HG03196 (cell line): ENCODE data around the gene ZNF492.
"Not testable (repeated sequence)": the region's sequence is repeated elsewhere in the genome, so short reads cannot be mapped to it uniquely, and the experiment has no call there.

ENCODE experiments used
- ATAC-seq: cut with Tn5 transposase; IDR thresholded peaks from one replicate; pipeline ENCODE4 v1.9.1; 2021; ENCODE audit not compliant: unreplicated experiment

The ZNF492 gene

DNA sequence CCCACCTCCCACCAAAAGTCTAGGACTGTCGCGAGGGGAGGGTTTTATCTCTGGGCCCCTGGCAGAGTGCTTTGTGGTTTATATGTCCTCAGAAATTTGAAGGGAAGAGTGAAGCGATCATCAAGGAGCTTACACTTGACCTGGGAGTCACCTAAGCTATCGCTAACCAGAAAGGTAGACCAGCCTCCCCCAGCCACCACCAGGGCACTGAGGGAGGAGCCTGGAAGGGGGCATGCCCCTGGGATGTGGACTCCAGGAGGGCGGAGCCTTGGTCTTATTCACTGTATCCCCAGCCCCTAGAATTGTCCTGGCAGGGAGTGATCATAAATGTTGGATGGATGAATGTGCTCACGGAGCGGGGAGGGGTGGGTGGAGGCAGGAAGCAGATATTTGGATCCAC, 16.9 kb upstream of the ZNF492 start:
- ATAC-seq: not testable (repeated sequence)

DNA sequence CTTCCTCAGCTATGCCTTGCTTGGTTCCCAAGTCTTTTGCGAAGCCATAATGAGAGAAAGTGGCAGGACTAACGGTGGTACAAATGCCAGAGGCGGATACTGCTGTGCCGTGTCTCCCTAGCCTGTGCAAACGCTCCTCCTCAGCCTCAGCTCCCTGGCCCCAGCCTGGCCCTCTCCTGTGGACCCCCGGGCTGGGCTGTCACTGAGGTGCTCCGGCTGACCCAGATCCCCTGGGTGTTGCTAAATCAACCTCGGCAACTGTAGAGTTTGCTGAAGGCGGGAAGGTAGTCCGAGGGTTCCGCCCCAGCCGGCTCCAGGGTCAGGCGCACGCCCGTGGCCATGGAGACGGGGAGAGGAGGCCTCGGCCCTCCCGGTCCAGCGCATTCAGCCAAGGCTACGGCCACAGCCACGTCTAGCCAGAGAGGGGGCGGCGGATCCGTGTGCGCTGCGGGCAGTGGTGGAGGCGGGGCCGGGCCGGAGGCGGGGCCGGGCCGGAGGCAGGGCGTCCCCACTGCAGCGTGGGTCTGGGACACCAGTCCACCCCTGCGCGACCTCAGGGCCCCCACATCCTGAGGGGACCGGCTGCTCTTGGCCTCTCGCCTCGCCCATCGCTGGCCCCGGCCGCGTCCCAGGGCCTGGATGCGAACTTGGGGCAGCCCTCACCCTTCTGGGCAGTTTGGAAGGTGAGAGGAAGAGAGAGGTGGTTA, 16.4 kb upstream of the ZNF492 start:
- no peak for ATAC-seq

DNA sequence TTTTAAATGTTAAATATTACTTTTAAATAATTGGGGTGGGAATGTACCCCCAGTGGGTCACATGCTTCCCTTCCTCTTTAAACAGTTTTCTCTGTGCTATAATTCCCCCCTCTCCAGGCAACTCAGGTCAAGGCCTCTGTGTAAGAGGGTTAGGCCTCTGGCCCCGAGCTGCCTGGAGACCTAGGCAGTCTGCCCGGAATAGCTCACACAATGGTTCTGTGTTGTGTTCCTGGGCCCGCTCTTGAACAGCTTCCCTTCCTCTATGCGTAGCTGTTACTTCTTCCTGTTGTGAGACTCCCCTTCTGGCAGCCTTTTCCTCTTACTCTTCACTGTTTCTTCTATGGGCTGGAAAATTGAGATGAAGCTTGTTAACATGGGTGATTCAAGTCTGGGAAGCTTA, 14.8 kb upstream of the ZNF492 start:
- no peak for ATAC-seq

DNA sequence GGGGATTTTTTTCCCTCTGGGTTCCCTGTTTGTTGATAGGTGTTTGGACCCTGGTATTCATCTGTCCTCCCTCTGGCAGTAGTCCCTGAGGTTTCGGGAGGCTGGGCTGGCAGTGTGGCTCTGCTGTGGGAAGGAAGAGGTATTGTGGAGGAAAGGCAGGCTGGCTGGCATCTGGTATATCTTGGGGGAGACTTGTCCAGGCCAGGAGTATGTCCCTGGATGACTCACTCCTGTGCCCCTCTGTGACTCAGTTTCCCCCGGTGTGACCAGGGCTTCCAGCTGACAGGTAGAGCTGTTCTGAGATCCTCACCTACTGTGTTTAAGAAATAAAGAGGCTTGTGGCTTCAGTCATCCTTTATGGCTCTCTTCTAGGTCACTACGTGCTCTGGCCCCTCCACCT, 14.2 kb upstream of the ZNF492 start:
- ATAC-seq: no peak

DNA sequence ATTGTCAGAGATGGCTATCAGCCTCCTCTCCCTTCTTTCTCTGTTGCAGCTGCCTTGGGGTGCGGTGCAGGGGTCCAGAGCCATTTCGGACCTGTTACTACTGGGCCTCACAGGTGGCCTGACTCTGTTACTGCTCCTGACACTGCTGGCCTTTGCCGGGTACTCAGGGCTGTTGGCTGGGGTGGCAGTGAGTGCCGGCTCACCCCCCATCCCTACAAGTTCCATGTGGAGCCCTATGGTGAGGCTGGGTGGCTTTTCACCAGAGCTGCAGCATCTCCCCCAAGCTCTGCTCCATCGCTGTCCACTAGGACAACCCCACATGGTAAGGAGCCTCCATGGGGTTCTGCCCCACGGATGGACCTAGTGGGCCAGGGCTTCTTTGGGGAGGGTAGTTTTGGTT, 13.7 kb upstream of the ZNF492 start:
- no peak for ATAC-seq

DNA sequence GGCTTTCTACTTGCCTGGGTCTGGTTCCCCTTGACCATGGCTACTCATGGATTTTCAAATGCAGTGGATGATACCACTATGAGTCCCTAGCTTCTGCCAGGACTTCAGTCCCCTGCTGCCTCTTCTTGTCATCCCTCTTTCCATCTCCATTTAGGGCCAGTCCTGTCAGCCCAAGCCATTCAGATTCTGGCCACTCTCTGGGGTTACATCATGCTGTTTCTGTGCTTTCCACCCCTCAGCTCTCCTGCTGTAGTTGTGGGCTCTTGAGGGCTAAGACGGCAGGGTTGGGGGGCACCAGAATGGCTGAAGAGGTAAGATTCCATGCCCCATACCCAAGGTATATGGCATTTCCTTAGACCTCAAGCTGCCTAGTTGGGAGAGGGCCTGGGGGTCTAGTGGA, 13.2 kb upstream of the ZNF492 start:
- no peak for ATAC-seq

DNA sequence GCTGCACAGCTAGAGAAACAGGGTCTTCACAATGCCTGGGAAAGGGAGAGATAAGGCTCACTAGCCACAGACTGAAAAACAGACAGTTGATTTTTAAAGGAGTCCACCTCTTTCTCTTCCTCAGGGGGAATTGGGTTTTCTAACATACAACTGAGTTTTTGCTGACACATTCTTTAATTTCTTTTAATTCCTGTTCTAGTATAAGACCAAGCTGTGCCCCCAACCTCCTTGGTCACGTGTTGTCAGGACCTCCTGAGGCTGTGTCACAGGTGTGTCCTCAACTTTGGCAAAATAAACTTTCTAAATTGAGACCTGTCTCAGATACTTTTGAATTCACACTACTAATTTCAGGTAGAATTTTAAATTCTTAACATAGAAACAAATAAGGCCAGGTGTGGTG, 12.1 kb upstream of the ZNF492 start:
- ATAC-seq: no peak

DNA sequence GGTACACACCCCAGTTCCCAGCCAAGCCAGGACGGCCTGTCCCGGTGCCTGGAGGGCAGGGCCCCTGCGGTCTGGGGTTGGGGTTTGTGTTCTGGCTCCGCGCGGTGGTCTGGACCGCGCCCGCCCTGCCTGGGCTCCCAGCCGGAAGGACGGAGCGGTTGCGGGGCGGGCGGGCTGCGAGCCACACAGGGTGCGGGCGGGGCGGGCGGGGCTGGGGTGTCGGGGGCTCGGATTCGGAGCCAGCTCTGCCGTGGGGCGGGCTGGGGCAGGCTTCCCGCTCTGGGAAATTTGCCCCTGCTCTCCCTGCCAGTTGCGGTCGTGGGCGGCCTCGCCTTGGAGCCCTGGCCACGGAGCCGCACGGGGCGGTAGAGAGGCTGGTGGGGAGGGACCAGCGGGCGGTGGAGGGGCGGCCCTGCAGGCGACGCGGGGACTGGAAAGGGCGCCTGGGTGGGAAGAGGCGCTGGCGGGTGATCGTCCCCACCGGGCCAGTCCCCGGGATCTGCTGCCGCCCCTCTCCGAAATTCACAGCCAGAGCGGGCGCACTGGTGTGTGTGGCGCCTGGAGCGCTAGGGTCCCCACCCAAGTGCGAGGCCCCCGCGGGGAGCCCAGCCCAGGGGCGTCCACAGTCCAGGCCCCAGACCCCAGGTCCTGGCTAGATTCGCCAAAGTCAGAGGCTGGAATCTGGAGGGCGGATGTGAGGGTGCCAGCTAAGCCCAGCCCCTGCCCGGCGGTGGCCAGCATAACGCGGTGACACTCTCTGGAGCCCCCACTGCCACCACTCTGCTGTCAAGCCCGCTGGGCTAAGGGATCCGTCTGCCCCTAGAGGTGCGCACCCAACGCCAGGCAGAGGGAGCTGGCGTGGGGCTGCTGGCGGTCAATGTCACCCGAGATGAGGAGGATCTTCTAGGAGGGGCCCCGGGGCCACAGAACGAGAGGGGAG, 11.0 kb upstream of the ZNF492 start:
- ATAC-seq: no peak

DNA sequence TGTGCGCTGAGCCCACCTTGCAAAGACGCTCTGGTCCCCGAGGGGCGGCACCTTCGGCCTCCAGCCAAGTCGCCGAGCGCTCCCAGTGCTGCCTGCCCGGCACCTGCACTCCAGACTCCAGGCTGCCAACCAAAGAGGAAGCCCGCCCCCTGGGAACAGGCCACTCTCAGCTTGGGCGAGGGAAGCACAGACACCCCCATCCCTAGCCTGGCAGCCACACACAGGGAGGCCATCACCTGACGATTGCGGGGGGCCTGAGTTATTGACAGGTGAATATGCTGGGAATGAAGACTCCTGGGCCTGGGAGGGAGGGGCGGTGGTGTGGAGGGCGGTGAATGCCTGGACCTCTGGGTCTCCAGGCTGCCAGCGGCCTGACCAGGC, 10.3 kb upstream of the ZNF492 start:
- ATAC-seq: no peak

DNA sequence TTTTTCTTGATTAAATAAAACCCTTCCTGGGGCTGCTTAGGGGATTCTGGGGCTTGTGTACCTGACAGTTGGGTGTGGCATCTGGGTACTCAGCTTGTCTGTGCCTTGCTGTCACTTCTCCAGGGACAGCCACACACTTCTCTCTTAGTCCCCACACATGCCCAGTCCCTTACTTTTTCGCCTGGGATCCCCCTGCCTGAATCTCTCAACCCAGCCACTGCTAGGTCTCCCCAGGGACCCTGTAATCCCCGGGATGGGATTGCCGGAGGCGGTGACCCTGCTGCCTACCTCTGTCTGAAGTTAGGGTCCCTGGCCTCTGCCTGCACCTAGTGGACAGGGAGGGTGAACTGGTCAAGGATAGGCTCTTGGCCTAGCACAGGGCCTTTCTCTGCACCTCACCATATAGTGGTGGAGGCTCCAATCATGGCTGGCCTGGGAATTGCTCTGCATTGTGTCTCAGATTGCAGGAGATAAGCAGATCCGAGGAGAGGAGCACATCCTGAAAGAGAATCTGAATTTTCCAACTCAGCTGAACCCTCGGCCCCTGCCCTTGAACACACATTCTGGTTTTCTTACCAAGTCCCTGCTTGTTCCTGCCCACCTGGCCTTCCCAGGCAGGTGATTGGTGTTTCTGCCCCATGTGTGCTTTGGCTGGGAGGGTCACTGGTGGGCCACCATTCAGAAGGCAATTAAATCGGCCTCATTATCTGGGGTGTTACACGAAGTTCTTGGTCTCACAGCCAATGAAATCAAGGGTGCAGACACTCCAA, 8.7 kb upstream of the ZNF492 start:
- ATAC-seq: no peak

DNA sequence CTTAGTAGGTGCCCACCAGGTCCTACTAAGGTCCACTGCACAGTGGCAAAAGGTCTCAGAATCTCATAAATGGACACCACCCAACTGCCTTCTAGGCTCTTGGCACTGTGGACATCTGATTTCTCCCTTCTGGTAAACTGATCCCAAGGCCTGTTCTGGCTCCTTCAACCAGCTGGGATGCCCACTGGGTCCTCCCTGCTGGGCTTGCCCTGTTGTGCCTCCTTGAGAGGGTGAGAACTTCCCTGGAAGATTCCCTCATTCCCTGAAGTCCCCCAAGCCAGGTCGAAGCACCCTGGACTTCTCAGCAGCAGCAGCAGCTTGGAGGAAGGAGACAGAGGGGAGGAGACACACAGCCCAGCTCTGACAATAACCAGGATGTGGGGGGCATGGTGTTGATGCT, 6.6 kb upstream of the ZNF492 start:
- no peak for ATAC-seq

DNA sequence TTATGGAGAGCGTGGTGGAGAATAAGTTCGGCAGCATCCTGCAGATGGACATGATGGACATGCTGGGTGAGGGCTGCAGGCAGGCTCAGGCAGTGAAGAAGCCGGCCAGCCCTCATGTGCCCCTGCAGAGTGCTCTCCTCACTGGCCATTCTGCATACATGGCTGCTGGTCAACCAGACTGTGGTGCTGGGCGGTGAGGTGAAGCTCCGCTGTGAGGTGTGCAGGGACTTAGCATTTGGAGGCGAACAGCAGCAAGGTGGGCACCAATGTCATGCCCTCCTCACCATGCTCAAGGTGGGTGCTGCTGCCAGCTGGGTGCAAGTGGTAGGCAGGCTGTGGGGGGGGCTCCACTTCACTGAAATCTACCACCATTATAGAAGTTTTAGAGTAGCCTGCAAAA, 5.7 kb upstream of the ZNF492 start:
- no peak for ATAC-seq

DNA sequence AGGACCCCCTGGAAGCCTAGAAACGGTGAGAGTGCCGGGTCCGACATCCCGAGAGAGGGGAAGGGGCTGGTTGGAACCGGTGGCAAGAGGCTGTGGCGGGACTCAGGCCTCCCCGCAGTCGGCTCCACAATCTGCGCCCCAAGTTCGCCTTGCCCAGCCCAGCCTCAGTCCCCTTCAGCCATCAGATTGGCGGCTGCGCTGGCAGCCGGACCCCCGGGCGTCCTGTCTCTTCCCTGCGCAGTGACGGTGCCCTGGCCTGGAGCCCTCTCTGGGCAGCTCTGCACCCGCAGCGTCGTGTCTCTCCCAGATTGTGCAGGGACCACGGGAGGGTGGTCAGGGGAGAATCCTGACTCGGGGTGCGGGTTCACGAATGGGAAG, 315 bp downstream of the ZNF492 start:
- ATAC-seq: no peak

DNA sequence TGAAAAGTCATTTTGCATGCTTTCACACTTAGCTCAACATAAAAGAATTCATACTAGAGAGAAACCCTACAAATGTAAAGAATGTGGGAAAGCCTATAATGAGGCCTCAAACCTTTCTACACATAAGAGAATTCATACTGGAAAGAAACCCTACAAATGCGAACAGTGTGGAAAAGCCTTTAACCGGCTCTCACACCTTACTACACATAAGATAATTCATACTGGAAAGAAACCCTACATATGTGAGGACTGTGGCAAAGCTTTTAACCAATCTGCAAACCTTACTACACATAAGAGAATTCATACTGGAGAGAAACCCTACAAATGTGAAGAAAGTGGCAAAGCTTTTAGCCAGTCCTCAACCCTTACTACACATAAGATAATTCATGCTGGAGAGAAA, 51.4 kb downstream of the ZNF492 start:
- not testable (repeated sequence) for ATAC-seq

DNA sequence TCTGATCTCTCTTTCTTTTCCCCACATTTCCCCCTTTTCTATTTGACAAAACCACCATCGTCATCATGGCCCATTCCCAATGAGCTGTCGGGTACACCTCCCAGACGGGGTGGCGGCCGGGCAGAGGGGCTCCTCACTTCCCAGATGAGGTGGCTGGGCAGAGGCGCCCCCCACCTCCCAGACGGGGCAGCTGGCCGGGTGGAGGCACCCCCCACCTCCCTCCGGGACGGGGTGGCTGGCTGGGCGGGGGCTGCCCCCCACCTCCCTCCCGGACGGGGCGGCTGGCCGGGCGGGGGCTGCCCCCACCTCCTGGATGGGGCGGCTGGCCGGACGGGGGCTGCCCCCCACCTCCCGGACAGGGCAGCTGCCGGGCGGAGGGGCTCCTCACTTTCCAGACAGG, 68.5 kb downstream of the ZNF492 start:
- ATAC-seq: not testable (repeated sequence)

DNA sequence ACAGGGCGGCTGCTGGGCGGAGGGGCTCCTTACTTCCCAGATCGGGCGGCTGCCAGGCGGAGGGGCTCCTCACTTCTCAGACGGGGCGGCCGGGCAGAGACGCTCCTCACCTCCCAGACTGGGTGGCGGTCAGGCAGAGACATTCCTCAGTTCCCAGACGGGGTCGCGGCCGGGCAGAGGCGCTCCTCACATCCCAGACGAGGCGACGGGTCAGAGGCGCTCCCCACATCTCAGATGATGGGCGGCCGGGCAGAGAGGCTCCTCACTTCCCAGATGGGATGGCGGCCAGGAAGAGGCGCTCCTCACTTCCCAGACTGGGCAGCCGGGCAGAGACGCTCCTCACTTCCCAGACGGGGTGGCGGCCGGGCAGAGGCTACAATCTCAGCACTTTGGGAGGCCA, 69.0 kb downstream of the ZNF492 start:
- ATAC-seq: not testable (repeated sequence)

DNA sequence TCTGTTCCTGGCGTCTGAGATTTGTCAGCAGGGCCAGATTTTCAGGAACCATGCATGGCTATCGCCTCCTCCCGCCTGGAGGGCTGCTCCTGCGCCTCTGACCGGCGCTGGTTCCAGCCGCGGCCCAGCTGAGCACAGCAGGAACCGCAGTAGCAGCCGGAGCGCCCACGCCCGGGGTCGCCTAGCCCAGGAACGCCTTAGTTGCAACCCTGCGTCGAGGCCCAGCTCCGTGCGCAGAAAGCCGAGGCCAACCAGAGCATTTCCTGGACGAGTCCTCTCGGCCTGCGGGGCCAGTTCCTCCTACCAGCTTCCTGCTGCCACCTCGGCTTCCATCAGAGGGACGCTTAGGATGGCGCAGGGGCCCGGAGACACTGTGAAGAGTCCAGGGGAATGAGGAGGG, 74.9 kb downstream of the ZNF492 start:
- no peak for ATAC-seq
